ENCODE measurements around the gene TMEM14B. TPM values are rescaled to one million over a fixed set of nuclear protein-coding genes. Genes with fewer than 3 reads are reported as not detected.
A peak's percentile ranks its signal among the peaks of the same experiment; 100 is the strongest.

TMEM14B gene
- total and polyA plus RNA-seq, 9 of the 15 experiments (the other 6 are each of a cell fraction or from before 2014, with no cell fraction given) = 174 to 862 (median 263) TPM

GRCh38 chr6:10800810-10801209, 53.2 kb downstream of the TMEM14B start (continued):
- TF ChIP-seq JUND (IDR thresholded peaks at IDR 0.05; ENCODE audit: borderline replicate concordance, low read depth, low read length) (peak; percentile 56; the same call in 1 of the 2 replicates), JUND (tag; IDR thresholded peaks at IDR 0.05; ENCODE audit: borderline replicate concordance, low read depth, low read length) (peak; percentile 11; the same call in 1 of the 3 replicates), FOXA3 (CRISPR knock-in tag; conservative IDR thresholded peaks at IDR 0.05 in 1 of 2, IDR thresholded peaks at IDR 0.05 in 1 of 2) (peak in 1 of 2 experiments; percentile 55; a peak in 1 of 4 replicates), MXI1 (IDR thresholded peaks at IDR 0.05; ENCODE audit: low read depth, low read length) (no peak), ATF3 (IDR thresholded peaks at IDR 0.05) (peak; percentile 71), ATF3 (CRISPR knock-in tag; conservative IDR thresholded peaks at IDR 0.05) (no peak), CBX2 (IDR thresholded peaks at IDR 0.05; ENCODE audit: insufficient read depth, low read length, poor library complexity, severe bottlenecking) (no peak), NFE2 (IDR thresholded peaks at IDR 0.05; ENCODE audit: low read depth) (0 out of 2 replicates have a peak, but pooled peaks have one; percentile 14), ZNF12 (CRISPR knock-in tag; IDR thresholded peaks at IDR 0.05) (no peak), BCL6 (CRISPR knock-in tag; IDR thresholded peaks at IDR 0.05) (no peak), CBFA2T3 (IDR thresholded peaks at IDR 0.05) (no peak), RFX5 (IDR thresholded peaks at IDR 0.05; ENCODE audit: low read depth, low read length) (no peak), HSF4 (CRISPR knock-in tag; IDR thresholded peaks at IDR 0.05; ENCODE audit: borderline replicate concordance) (no peak), MAFK (IDR thresholded peaks at IDR 0.05; ENCODE audit: low read length) (peak; percentile 15; the same call in 1 of the 2 replicates), PML (IDR thresholded peaks at IDR 0.05; ENCODE audit: low read length) (no peak)
